GM18858 (cell line): Measurements from ENCODE around the gene TIE1.

Experiments used
- ATAC-seq: cut with Tn5 transposase; IDR thresholded peaks from one replicate; pipeline ENCODE4 v1.9.1; 2021; ENCODE audit not compliant: unreplicated experiment

TIE1 gene

DNA sequence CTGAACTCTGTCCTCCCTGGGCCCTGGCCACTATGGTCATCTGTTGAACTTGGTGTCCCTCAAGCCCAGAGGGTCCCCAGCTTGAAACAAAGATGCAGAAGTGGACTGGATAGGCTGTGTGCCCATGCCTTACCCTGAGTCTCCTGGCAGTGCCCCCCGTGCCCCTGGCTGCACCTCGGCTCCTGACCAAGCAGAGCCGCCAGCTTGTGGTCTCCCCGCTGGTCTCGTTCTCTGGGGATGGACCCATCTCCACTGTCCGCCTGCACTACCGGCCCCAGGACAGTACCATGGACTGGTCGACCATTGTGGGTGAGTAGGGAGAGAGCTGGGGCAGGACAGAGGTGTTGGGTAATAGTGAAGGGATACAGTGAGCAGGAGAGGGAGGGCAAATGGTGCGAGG lies 10.7 kb downstream of the TIE1 start:
- no peak for ATAC-seq

DNA sequence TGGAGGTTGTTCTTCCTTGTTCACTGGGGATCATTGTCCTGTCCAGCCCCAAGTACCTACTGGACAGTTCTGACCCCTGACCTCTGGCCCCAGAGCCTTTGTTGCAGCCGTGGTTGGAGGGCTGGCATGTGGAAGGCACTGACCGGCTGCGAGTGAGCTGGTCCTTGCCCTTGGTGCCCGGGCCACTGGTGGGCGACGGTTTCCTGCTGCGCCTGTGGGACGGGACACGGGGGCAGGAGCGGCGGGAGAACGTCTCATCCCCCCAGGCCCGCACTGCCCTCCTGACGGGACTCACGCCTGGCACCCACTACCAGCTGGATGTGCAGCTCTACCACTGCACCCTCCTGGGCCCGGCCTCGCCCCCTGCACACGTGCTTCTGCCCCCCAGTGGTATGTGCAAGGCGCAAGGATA lies 11.4 kb downstream of the TIE1 start:
- no peak for ATAC-seq

DNA sequence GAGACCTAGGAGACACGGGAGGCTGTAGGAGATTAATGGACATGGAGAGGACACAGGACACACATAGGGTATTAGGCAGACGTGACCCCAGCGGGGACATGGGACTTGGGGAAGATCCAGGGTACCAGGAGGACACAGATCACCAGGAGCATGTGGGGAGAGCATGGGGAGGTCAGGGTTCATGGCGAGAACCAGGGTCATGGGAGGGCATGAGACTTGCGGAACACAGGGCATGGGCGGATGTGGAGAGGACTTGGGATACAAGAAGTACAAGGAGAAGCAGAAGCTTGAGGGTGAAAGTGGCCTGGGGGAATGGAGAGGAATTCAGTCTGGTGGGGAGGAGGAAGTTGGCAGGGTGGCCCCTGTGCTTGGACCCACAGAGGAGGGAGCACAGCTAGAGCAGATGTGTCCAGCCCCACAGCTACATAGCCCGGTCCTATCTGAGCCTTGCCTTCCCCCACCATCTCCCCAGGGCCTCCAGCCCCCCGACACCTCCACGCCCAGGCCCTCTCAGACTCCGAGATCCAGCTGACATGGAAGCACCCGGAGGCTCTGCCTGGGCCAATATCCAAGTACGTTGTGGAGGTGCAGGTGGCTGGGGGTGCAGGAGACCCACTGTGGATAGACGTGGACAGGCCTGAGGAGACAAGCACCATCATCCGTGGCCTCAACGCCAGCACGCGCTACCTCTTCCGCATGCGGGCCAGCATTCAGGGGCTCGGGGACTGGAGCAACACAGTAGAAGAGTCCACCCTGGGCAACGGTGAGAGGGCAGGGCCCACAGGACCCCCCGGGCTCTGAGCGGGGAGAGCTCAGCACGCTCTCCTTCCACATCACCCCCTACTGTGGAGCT lies 12.1 kb downstream of the TIE1 start:
- ATAC-seq = no peak

DNA sequence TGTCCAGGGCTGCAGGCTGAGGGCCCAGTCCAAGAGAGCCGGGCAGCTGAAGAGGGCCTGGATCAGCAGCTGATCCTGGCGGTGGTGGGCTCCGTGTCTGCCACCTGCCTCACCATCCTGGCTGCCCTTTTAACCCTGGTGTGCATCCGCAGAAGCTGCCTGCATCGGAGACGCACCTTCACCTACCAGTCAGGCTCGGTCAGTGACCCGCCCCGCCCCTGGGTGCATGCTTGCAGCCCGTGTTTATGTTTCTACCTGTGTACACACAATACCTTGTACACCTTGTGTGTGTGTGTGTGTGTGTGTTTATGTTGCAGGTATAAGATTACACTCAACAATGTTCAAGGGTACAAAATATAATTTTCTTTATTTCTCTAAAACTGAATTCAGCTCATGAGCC lies 13.0 kb downstream of the TIE1 start:
- no peak for ATAC-seq

DNA sequence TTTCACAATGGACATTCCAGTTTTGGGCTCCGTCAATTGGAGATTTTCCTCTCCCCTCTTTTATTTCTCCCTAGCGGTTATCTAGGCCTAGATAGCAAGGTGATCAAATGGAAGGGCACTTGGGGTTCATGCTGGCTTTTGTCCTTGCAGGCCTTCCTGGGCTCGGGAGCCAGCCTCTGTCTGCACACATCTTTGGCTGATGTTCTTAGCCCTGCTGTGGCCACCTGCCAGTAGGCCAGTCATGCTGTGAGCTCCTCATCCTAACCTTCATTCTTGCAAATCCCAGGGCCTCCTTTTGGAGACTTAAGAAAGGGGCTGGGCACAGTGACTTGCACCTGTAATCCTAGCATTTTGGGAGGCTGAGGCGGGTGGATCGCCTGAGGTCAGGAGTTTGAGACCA lies 13.5 kb downstream of the TIE1 start:
- no peak for ATAC-seq

DNA sequence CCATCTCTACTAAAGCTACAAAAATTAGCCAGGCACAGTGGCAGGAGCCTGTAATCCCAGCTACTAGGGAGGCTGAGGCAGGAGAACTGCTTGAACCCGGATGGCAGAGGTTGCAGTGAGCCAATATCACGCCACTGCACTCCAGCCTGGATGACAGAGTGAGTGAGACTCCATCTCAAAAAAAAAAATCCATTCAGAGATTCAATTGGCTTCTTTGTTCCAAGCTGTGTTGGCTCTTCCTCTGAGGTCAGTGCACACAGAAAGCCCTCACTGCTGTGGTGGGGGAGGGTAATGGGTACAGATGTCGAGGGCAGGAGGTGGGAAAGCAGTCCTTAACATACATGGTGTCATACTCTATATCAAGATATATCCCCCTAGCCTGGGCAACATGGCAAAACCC lies 14.7 kb downstream of the TIE1 start:
- no peak for ATAC-seq

DNA sequence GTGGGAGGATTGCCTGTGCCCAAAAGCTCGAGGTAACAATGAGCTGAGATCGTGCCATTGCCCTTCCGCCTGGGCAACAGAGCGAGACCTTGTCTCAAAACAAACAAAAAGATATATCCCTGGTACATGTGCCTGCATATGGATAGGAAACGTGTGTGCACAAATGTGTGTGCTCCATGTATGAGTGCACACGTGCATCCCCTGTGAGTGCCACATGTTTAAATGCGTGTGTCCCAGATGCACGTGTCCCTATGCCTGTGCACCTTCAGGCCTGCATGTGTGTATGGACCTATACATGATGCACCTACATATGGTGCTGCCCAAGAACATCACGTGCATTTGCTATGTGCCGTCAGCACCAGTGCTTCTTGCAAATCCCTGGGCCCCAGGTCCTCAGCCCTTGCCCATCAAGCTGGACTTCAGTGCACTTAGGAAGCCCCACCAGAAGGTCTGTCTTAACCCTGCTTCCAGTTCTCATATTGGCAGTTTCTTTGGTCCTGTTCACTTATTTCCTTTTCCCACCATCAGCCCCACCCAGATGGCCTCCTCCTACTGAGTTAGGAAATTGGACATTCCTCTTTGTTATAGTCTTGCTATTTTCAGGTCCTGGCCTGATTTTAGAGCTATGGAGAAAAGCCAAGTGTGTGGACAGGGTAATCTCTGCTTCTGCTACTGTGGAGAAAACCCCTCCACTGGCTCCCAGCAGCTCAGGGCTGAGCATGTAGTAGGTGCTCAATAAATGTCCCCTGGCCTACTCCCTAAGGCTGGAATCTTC lies 15.4 kb downstream of the TIE1 start:
- no peak for ATAC-seq

DNA sequence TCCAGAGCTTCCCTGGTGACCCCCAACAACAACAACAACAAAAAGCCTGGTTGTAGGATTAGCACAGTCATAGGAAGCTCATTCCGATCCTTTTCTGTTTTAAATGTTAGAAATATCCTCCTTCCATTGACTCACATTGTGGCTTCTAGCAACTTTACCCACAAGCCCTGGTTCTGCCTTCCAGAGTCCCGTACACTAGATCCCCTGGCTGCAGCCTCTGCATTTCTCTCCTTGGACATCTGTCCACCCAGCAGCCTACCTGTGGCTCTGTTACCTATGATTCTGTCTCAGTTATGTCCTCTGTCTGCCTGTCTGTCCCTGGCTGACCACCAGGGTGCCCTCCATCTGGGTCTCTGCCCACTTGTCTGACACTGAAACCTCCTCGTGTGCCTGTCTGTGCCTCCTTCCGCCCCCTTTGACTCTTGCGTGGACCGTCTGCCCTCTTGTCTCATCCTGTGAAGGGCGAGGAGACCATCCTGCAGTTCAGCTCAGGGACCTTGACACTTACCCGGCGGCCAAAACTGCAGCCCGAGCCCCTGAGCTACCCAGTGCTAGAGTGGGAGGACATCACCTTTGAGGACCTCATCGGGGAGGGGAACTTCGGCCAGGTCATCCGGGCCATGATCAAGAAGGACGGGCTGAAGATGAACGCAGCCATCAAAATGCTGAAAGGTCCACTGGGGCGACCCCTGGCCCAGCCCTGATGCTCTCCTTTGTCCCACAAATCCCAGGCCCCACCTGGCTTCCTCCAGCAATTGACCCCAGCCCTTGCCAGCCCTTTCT lies 16.1 kb downstream of the TIE1 start:
- no peak for ATAC-seq

DNA sequence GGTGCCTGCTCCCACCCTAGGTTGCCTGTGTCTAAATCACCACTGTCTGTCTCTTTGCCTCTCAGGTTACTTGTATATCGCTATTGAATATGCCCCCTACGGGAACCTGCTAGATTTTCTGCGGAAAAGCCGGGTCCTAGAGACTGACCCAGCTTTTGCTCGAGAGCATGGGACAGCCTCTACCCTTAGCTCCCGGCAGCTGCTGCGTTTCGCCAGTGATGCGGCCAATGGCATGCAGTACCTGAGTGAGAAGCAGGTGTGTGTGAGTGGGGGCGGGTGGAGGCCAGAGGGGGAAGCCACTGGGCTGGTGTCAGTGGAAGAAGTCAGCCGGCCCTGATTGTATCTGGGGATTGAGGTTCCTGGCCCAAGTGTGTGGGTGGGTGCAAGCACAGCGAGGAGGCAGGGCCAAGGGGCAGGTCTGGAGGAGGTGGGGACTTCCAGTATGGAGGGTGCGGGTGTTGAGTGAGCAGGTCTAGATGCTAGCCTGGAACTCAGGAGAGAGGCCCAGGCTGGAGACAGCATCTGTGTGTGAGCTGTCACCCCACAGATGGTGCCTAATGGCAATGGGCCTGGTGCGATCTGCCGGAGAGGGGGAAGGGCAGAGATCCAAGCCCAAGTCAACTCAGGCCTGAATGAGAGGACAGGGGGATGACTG lies 17.2 kb downstream of the TIE1 start:
- no peak for ATAC-seq

DNA sequence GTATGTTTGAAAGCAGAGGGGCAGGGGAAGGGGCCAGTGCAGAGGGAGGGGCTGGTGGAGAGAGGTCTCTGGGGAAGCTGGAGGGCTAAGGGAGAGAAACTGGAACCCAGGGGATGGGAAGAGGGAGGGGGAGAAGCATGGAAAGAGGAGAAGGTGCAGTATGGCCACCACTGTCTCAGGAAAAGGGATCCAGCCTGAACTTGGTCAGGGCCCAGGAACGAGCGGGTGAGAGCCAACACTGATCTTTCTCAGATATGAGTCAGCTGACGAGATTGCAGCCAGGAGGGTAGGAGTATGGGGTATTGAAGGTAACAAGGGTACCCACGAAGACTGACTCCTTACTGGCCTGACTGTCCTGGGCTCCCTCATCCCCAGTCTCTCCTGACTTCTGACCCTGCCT lies 18.0 kb downstream of the TIE1 start:
- no peak for ATAC-seq

DNA sequence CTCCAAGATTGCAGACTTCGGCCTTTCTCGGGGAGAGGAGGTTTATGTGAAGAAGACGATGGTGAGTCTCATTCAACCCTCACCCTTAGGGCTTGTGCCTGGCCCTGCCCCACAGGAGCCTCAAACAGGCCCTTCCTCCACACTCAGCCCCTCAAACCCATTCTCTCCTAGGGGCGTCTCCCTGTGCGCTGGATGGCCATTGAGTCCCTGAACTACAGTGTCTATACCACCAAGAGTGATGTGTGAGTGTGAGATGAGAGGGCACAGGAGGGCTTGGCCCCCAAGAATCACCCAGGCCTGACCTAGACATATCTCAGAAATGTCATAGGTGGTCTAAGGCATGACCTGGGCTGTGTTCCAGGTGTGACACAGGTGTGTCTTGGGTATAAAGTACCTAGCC lies 18.5 kb downstream of the TIE1 start:
- ATAC-seq = no peak

DNA sequence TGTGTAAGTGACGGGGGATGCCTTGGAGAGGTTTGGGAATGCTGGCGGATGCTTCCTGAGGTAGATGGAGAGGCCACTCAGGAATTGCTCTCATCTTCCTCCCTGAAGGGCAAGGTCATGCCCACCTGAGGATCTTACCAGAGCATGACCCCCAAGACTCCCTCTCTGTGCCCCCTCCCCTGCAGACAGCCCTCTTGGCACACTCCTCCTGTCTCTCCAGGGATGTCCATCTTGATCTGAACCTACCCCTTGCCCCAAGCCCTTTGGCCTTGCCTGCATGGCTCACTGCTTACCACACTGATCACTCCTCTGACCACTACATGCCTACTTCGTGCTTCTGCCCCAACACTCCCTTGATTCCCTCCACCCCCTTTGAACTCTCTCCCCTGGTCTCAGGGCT lies 19.0 kb downstream of the TIE1 start:
- ATAC-seq = no peak

DNA sequence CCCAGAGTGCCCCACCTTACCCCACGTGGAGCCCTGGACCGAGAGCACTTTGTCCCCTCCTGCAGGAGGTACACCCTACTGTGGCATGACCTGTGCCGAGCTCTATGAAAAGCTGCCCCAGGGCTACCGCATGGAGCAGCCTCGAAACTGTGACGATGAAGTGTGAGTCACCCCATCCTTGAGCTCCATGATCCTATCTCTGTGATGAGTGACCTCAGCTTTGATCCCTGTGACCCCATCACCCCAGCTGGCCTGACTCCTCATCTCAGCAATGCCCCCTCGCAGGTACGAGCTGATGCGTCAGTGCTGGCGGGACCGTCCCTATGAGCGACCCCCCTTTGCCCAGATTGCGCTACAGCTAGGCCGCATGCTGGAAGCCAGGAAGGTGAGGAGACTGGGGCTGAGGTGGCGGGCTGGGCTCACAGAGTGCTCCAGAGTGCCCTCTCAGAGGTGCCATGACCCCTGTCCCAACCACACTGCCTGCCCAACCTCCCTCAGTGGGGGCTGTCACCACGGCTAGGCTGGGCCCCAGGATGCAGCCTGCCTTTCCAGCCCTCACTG lies 20.6 kb downstream of the TIE1 start:
- ATAC-seq = no peak

DNA sequence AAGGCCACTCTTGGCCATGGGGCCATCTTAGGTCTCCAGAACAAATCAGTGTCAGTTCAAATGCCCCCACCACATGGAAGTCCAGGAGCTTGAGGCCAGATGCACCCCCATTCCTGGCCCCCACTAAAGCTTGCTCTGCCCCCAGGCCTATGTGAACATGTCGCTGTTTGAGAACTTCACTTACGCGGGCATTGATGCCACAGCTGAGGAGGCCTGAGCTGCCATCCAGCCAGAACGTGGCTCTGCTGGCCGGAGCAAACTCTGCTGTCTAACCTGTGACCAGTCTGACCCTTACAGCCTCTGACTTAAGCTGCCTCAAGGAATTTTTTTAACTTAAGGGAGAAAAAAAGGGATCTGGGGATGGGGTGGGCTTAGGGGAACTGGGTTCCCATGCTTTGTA lies 21.7 kb downstream of the TIE1 start:
- ATAC-seq = no peak

DNA sequence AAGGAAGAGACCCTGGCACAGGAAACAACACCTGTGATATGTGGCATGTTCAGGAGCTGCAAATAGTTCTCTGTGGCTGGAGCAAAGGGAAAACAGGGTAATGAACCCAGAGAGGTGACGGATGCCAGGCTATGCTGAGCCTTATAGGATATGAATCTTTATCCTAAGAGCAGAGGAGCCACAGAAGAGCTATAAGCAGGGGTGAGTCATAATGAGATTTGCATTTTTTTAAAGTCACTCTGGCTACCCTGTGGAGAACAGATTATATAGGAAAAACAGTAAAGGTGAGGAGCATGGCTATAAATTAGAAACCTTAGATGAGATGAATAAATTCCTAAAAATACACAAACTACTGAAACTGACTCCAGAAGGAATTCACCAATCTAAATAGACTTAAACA lies 24.0 kb downstream of the TIE1 start:
- ATAC-seq = no peak

DNA sequence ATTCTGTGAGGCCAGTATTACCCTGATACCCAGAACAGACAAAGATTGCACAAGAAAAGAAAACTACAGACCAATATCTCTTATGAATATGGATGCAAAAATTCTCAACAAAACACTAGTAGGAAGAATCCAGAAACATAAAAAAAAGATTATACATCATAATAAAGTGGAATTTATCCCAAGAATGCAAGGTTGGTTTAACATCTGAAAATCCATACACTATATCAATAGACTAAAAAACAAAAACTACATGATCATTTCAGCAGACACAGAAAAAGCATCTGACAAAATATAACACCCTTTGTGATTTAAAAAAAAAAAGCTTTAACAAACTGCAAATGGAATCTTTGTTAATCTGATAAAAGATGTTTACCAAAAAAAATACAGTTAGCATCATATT lies 24.6 kb downstream of the TIE1 start:
- no peak for ATAC-seq

DNA sequence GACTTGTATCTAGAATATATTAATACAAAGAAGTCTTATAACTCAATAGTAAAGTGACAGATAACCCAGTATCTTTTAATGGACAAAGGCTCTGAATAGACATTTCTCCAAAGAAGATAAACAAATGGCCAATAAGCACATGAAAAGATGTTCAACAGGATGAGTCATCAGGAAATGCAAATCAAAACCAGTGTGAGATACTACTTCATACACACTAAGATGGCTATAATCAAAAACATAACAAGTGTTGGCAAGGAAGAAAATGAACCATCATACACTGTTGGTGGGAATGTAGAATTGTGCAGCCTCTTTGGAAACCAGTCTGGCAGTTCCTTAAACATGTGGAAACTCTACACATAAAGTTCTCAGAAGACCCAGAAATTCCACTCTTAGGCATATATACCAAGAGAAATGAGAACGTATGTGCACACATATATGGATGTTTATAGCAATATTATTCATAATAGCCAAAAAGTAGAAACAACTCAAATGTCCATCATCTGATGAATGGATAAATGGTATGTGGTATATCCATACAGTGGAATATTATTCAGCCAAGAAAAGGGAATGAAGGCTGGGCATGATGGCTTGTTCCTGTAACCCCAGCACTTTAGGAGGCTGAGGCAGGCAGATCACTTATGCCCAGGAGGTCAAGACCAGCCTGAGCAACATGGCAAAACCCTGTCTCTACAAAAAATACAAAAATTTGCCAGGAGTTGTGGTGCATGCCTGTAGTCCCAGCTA lies 26.9 kb downstream of the TIE1 start:
- no peak for ATAC-seq

DNA sequence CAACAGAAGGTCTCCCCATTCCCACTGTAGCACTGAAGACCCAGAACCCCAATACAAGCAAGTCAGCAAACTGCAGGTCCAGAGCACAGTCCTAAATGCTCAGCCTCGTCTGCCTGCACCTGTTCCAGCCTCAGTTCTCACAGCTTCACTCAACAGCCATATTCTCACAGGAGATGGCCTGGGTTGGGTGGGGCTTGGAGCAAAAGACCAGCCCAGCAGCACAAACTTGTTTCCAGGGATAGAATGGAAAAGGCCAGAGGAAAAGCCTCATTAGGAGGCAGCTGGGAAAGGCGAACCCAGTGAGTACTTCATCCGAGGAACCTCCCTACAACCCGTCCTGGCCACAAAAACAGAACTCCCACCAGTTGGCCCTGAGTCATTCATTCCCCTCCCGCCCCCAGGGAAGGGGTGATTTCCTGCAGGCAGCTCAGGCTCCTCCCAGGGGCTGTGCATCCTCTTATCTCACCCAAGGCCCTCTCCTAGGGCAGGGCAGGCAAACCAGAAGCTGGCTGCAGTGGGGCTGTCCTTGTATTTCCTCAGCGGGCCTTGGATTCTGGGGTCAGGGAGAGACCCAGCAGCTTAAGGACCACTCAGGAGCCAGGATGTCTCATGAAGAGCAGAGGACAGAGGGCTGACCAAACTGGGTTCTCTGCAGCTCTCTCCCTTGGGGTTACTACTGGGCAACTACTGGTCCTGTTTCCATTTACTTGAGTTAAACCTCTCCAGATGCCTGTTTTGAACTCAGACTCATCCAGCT lies 29.4 kb downstream of the TIE1 start:
- no peak for ATAC-seq

DNA sequence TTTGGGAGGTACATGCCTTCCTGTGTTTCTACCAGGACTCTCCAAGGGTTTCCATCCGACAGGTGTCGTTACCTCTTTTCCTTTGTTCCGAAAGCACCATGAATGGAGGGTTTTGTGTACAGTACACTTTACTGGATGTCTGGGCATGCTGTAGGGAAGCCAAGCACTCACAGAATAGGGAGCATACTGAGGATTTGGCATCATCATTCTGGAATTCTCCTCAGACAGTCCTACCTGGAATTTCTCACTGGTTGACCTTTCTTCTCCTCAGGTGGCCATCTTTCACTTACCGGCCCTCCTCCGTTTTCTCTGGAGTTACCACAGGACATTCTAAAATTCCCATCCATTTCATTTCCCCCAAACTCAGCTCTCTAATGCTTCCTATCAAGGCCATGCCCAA lies 30.9 kb downstream of the TIE1 start:
- ATAC-seq = no peak
